OCI-LY3 (cell line): ENCODE data around the gene TCN2.

Experiments used
- H2AFZ ChIP-seq: fragments of 200-600, 300-600 bp; shearing (Covaris generic); 2 replicates; pipeline ENCODE4 v1.6.0; 2014; ENCODE audit warnings: antibody characterized with exemption, low read depth, low read length
- H3K27ac ChIP-seq: fragments of 200-600, 300-600 bp; sonication (generic); 2 replicates; pipeline ENCODE4 v1.5.1; 2014; ENCODE audit warnings: mild to moderate bottlenecking, low read length, moderate library complexity, mixed read lengths
- H3K27me3 ChIP-seq: fragments of 200-600, 300-600 bp; sonication (generic); 2 replicates; pipeline ENCODE4 v1.6.1; 2014; ENCODE audit warnings: low read depth, low read length, mixed read lengths
- H3K36me3 ChIP-seq: fragments of 200-600, 300-600 bp; sonication (generic); replicated peaks from 2 replicates; pipeline ENCODE3; 2014; ENCODE audit warnings: low read depth, low read length, mixed read lengths
- H3K4me1 ChIP-seq: fragments of 300-600, 200-600 bp; sonication (generic); 2 replicates; pipeline ENCODE4 v1.6.1; 2014; ENCODE audit warnings: low read length, mixed read lengths
- H3K4me2 ChIP-seq: fragments of 200-600, 300-600 bp; sonication (generic); 2 replicates; pipeline ENCODE4 v1.6.1; 2014; ENCODE audit warnings: low read length, mixed read lengths
- H3K4me3 ChIP-seq: fragments of 300-600, 200-600 bp; sonication (generic); 2 replicates; pipeline ENCODE4 v1.5.1; 2014; ENCODE audit warnings: antibody characterized with exemption, mild to moderate bottlenecking, low read length, moderate library complexity
- H3K79me2 ChIP-seq: fragments of 300-600, 200-600 bp; shearing (Covaris generic); 2 replicates; pipeline ENCODE4 v1.6.1; 2014; ENCODE audit warnings: mild to moderate bottlenecking, low read length, mixed read lengths
- H3K9ac ChIP-seq: fragments of 300-600, 200-600 bp; shearing (Covaris generic); 2 replicates; pipeline ENCODE4 v1.6.0; 2014; ENCODE audit warnings: mild to moderate bottlenecking, low read length, moderate library complexity
- H3K9me3 ChIP-seq: fragments of 200-600, 300-600 bp; shearing (Covaris generic); 2 replicates; pipeline ENCODE4 v1.6.1; 2014; ENCODE audit warnings: low read length, mixed read lengths; ENCODE audit not compliant: insufficient read depth
- H4K20me1 ChIP-seq: fragments of 200-600, 300-600 bp; sonication (generic); 2 replicates; pipeline ENCODE4 v1.6.1; 2016; ENCODE audit warnings: low read length, mixed read lengths; ENCODE audit not compliant: insufficient read depth
- EZH2phosphoT487 ChIP-seq: fragments of 200-600 bp; shearing (Covaris generic); IDR thresholded peaks from 2 replicates; pipeline ENCODE4 v1.6.1; 2018; ENCODE audit warnings: antibody characterized with exemption, mixed run types, low read depth
- TF ChIP-seq, protein P1 (sequence below): fragments of 200-600, 300-600 bp; sonication (generic); IDR thresholded peaks from 2 replicates; pipeline ENCODE4 v1.5.1; 2014; ENCODE audit warnings: antibody characterized with exemption, low read length, low read depth

TCN2 gene

DNA sequence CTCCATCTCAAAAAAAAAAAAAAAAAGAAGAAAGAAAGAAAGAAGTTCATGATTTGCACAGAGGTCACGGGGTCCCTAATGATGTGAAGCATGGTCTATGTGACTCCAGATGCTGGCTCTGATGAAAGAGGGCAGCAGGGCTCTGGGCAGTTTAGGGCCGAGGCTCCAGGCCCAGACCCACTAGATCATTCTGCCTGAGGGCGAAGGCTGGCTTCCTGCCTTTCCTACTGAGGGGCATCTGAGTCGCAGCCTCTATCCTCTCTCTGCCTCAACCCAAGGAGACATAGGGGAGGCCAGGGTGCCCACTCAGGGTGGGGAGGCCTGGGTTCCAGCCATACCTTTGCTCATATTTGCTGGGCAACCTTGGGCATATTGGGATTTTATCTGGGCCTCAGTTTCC is 33.4 kb downstream of the TCN2 start:
- Histone ChIP-seq H3K4me3 (no peak overlapping the region), H3K4me1 (peaks cover 11% of the 10 kb centered on the region; the same call in 1 of the 2 replicates), H3K4me2 (no peak overlapping the region), H3K27me3 (no peaks in the 10 kb centered on the region), H3K36me3 (no peaks in the 10 kb centered on the region), H2AFZ (no peak overlapping the region), H3K27ac (no peak overlapping the region), H4K20me1 (no peaks in the 10 kb centered on the region), H3K9me3 (no peaks in the 10 kb centered on the region), H3K9ac (no peak overlapping the region), H3K79me2 (no peaks in the 10 kb centered on the region)
- no peak for TF ChIP-seq EZH2phosphoT487
- TF ChIP-seq, protein P1, sequence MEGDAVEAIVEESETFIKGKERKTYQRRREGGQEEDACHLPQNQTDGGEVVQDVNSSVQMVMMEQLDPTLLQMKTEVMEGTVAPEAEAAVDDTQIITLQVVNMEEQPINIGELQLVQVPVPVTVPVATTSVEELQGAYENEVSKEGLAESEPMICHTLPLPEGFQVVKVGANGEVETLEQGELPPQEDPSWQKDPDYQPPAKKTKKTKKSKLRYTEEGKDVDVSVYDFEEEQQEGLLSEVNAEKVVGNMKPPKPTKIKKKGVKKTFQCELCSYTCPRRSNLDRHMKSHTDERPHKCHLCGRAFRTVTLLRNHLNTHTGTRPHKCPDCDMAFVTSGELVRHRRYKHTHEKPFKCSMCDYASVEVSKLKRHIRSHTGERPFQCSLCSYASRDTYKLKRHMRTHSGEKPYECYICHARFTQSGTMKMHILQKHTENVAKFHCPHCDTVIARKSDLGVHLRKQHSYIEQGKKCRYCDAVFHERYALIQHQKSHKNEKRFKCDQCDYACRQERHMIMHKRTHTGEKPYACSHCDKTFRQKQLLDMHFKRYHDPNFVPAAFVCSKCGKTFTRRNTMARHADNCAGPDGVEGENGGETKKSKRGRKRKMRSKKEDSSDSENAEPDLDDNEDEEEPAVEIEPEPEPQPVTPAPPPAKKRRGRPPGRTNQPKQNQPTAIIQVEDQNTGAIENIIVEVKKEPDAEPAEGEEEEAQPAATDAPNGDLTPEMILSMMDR = no peak

DNA sequence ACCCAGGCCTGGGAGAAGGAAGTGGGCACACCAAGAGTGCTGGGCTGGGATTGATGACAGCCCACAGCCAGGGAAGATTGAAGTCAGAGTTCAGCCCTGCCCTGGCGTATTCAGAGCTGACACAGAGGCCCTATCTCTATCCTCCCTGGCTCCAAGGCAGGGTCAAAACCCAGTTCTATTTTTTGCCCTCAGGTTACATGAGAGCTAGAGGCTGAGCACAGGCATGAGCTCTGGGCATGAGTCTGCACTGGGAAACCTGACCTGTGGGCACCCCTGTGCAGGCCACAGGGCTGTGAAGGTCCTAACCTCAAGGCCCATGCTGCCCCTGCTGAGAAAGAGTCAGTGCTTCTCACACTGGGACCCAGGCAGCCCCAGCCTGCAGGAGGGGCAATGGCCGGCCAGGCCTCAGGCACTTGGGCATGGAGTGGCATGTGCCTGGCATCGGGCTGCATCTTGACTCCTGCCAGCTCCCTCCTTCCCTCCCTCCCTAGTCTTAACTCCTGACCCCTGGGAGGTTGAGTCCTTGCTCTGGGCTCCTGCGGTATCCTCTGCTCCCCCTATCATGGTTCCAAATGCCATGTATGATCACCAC is 34.0 kb downstream of the TCN2 start:
- no peak overlapping the region for H3K4me3 ChIP-seq
- no peaks in the 10 kb centered on the region for H3K9me3 ChIP-seq
- H3K36me3 ChIP-seq = no peaks in the 10 kb centered on the region
- no peak overlapping the region for H3K9ac ChIP-seq
- H3K27ac ChIP-seq = no peak overlapping the region
- H3K27me3 ChIP-seq = no peaks in the 10 kb centered on the region
- no peaks in the 10 kb centered on the region for H3K79me2 ChIP-seq
- no peak overlapping the region for H2AFZ ChIP-seq
- no peaks in the 10 kb centered on the region for H4K20me1 ChIP-seq
- H3K4me1 ChIP-seq = peaks cover 11% of the 10 kb centered on the region; the same call in 1 of the 2 replicates
- TF ChIP-seq EZH2phosphoT487 = no peak
- H3K4me2 ChIP-seq = no peak overlapping the region

DNA sequence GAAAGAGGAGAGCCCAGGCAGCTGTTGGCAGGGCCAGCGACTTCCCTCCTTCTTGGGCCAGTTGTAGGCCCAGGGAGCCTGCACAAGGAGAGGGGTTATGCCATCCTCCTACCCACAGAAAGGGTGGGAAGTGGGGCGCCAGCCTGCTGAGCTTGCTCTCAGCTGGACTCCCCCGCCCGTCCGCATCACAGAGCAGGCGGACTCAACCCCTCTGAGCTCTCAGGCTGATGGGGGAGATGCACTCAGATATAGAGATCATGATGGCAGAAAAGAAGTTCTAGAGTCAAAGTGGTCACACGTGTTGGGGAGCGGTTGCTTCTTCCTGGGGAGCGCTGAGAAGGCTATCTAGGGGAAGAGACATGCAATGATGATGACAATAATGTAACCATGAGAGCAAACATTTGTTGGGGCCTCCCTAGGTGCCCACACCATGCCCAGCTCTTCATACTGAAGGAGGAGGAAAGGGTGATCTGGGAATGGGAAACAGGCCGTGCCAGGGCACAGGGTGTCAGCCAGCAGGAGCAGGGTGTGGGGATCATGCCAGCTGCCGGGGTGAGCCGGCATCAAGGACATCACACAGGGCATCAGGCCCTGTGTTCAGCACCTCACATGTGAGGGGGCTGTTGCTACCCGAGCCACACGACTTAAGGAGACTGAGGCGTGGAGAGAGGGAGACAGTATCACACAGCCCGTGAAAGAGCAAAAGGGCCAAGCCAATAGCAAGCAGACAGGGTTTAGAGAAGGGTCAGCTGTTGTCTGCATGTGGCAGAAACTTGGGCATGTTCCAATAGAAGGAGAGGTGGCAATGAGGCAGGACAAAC is 36.3 kb downstream of the TCN2 start:
- peaks cover 9% of the 10 kb centered on the region; the same call in 1 of the 2 replicates for H3K4me1 ChIP-seq
- H3K27me3 ChIP-seq = no peaks in the 10 kb centered on the region
- H3K9ac ChIP-seq = no peak overlapping the region
- TF ChIP-seq EZH2phosphoT487 = no peak
- TF ChIP-seq, protein P1 = no peak
- no peak overlapping the region for H3K27ac ChIP-seq
- no peaks in the 10 kb centered on the region for H3K9me3 ChIP-seq
- H2AFZ ChIP-seq = no peak overlapping the region
- H4K20me1 ChIP-seq = no peaks in the 10 kb centered on the region
- no peak overlapping the region for H3K4me3 ChIP-seq
- H3K36me3 ChIP-seq = no peaks in the 10 kb centered on the region
- H3K79me2 ChIP-seq = no peaks in the 10 kb centered on the region
- H3K4me2 ChIP-seq = no peak overlapping the region

DNA sequence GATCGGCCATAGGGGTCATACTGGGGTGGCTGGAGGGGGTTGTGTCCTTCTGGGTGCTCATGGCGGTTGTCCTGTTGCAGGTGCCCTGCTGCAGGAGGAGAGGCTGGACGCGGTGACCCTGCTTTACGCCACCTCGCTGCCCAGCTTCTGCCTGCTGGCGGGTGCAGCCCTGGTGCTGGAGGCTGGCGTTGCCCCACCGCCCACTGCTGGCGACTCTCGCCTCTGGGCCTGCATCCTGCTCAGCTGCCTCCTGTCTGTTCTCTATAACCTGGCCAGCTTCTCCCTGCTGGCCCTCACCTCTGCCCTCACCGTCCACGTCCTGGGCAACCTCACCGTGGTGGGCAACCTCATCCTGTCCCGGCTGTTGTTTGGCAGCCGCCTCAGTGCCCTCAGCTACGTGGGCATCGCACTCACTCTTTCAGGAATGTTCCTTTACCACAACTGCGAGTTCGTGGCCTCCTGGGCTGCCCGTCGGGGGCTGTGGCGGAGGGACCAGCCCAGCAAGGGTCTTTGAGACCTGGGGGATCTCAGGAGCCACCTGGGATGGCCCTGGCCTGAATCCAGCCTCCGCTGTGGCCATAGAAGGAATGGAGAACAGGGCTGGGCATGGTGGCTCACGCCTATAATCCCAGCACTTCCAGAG is 39.7 kb downstream of the TCN2 start:
- Histone ChIP-seq H3K4me3 (no peak overlapping the region), H3K36me3 (no peaks in the 10 kb centered on the region), H2AFZ (no peak overlapping the region), H4K20me1 (no peaks in the 10 kb centered on the region), H3K27ac (no peak overlapping the region), H3K79me2 (no peaks in the 10 kb centered on the region), H3K4me1 (peaks cover 33% of the 10 kb centered on the region), H3K9ac (no peak overlapping the region), H3K9me3 (no peaks in the 10 kb centered on the region), H3K4me2 (no peak overlapping the region), H3K27me3 (no peaks in the 10 kb centered on the region)
- TF ChIP-seq EZH2phosphoT487 = no peak
- TF ChIP-seq, protein P1 = no peak
